ENCODE results near the gene SYMPK. TPM values are rescaled to one million over a fixed set of nuclear protein-coding genes. Genes with fewer than 3 reads are reported as not detected.
A peak's percentile ranks its signal among the peaks of the same experiment; 100 is the strongest.

The SYMPK gene
- total and polyA plus RNA-seq, 2 experiments from 2014 or later: 33.4 to 41.6 TPM

DNA sequence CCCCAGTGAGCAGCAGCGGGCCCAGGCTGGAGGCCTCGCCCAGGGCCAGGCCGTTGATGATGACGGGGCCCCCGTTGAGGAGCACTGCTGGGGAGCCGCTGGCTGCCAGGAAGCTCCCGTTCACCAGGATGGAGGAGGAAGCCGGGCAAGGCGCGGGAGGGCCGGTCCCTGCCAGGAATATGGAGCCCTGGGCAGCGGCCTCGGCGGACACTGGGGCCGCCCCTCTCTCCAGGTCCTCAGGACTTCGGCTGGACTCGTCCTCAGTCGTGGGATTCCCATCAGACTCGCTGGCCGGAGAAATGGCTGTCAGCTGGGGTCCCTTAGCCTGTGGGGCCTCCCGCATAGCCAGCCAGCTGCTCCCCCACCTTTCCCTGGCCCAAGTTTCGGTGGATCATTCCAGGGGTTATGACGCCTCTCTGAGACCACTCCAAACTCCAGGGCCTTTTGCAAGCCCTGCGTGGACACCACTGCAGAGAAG is 96.0 kb downstream of the SYMPK start:
- Histone ChIP-seq H3K27ac (peak overlapping the region; percentile 97), H3K9me2 (replicated peaks; ENCODE audit: insufficient read depth) (no peaks in the 10 kb centered on the region), H3K4me3 (peak overlapping the region; percentile 65), H3K36me3 (replicated peaks; ENCODE audit: insufficient read depth, low read depth) (no peaks in the 10 kb centered on the region), H3K4me1 (ENCODE audit: insufficient read depth) (peaks cover 37% of the 10 kb centered on the region), H3K4me2 (peak overlapping the region; percentile 96), H3K27me3 (no peaks in the 10 kb centered on the region), H2AFZ (peak overlapping the region; percentile 23), H3K79me2 (peaks cover 34% of the 10 kb centered on the region), H3K9me3 (ENCODE audit: low read depth) (no peaks in the 10 kb centered on the region), H4K20me1 (ENCODE audit: insufficient read depth, poor library complexity, severe bottlenecking) (no peaks in the 10 kb centered on the region)
- DNase-seq (ENCODE audit: low spot score): no peak
- no peak for TF ChIP-seq EZH2phosphoT487 (IDR thresholded peaks at IDR 0.05; ENCODE audit: low read depth, severe bottlenecking, unreplicated experiment)
- TF ChIP-seq, protein P1, sequence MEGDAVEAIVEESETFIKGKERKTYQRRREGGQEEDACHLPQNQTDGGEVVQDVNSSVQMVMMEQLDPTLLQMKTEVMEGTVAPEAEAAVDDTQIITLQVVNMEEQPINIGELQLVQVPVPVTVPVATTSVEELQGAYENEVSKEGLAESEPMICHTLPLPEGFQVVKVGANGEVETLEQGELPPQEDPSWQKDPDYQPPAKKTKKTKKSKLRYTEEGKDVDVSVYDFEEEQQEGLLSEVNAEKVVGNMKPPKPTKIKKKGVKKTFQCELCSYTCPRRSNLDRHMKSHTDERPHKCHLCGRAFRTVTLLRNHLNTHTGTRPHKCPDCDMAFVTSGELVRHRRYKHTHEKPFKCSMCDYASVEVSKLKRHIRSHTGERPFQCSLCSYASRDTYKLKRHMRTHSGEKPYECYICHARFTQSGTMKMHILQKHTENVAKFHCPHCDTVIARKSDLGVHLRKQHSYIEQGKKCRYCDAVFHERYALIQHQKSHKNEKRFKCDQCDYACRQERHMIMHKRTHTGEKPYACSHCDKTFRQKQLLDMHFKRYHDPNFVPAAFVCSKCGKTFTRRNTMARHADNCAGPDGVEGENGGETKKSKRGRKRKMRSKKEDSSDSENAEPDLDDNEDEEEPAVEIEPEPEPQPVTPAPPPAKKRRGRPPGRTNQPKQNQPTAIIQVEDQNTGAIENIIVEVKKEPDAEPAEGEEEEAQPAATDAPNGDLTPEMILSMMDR (IDR thresholded peaks at IDR 0.05; ENCODE audit: poor library complexity): no peak
- TF ChIP-seq EZH2 (IDR thresholded peaks at IDR 0.05; ENCODE audit: borderline replicate concordance): no peak
- 39% methylated on average over 22 of the region's 24 CpGs for WGBS (ENCODE audit: low lambda C conversion rate, missing lambda C conversion rate)

DNA sequence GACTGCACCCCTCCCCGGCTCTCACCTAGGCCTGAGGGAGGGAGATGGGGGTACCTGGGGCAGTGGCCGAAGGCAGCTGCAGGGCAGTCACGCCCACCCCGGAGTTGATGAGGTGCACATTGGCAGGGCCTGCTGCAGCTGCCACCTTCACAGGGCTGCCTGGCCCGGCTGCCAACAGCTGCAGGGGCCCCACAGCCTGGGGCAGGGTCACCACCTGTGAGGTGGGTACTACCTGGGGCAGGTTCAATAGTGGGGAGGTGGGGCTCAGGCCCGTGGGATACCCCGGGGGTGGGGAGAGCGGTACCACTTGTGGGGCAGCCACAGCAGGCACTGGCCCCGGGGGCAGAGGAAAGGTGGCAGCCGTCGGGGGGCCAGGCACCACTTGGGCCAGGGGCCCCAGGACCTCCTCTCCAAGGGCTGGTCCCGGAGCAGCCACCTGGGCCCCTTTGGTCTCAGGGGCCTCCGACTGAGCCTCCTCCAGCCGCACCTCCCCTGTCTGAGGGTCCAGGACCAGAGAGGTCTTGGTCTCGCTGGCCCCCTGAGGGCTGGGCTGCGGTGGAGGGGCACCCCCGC is 96.6 kb downstream of the SYMPK start:
- H3K27ac ChIP-seq: peak overlapping the region; percentile 97
- DNase-seq (ENCODE audit: low spot score): no peak
- H3K4me2 ChIP-seq: peak overlapping the region; percentile 96
- H3K4me3 ChIP-seq: no peak overlapping the region
- peaks cover 34% of the 10 kb centered on the region for H3K79me2 ChIP-seq
- no peak overlapping the region for H2AFZ ChIP-seq
- no peaks in the 10 kb centered on the region for H4K20me1 ChIP-seq (ENCODE audit: insufficient read depth, poor library complexity, severe bottlenecking)
- H3K9me3 ChIP-seq (ENCODE audit: low read depth): no peaks in the 10 kb centered on the region
- H3K27me3 ChIP-seq: no peaks in the 10 kb centered on the region
- no peaks in the 10 kb centered on the region for H3K36me3 ChIP-seq (replicated peaks; ENCODE audit: insufficient read depth, low read depth)
- WGBS (ENCODE audit: low lambda C conversion rate, missing lambda C conversion rate): 85% methylated on average over 11 of the region's 17 CpGs
- peaks cover 37% of the 10 kb centered on the region for H3K4me1 ChIP-seq (ENCODE audit: insufficient read depth)
- H3K9me2 ChIP-seq (replicated peaks; ENCODE audit: insufficient read depth): no peaks in the 10 kb centered on the region
- no peak for TF ChIP-seq EZH2 (IDR thresholded peaks at IDR 0.05; ENCODE audit: borderline replicate concordance)

DNA sequence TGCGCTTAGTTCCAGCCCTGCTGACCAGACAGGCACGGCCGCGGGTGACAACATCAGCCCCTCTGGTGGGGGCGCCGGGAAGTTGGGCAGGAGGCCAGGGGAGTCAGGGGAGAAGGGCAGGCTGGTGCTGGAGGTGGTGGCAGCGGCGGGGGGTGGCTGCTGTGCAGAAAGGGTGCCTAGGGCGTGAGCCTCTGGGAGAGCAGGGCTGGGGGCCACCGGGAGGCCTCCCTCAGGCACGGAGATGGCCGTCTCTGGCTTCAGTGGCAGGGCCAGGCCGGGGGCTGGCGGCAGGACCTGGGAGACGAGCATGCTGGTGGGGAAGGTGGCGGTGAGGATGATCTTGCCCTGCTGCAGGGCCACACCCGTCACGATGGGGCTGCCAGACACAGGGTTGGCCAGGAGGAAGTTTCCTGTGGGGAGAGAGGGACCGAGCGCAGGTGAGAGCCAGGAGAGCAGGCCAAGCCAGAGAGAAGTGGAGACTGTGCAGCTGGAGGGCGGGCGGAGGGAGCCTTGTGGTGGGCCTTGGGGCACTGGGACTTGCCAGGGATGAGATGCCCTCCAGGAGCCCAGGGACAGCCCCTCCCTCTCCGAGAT is 97.1 kb downstream of the SYMPK start:
- Histone ChIP-seq H3K36me3 (replicated peaks; ENCODE audit: insufficient read depth, low read depth) (no peaks in the 10 kb centered on the region), H3K9me2 (replicated peaks; ENCODE audit: insufficient read depth) (no peaks in the 10 kb centered on the region), H4K20me1 (ENCODE audit: insufficient read depth, poor library complexity, severe bottlenecking) (no peaks in the 10 kb centered on the region), H3K79me2 (peaks cover 34% of the 10 kb centered on the region), H3K9me3 (ENCODE audit: low read depth) (no peaks in the 10 kb centered on the region), H3K4me2 (no peak overlapping the region), H2AFZ (no peak overlapping the region), H3K27me3 (no peaks in the 10 kb centered on the region), H3K4me1 (ENCODE audit: insufficient read depth) (peaks cover 35% of the 10 kb centered on the region), H3K4me3 (no peak overlapping the region), H3K27ac (peak overlapping the region; percentile 97)
- TF ChIP-seq EZH2phosphoT487 (IDR thresholded peaks at IDR 0.05; ENCODE audit: low read depth, severe bottlenecking, unreplicated experiment) (no peak), EZH2 (IDR thresholded peaks at IDR 0.05; ENCODE audit: borderline replicate concordance) (no peak)
- TF ChIP-seq, protein P1 (IDR thresholded peaks at IDR 0.05; ENCODE audit: poor library complexity): no peak
- WGBS (ENCODE audit: low lambda C conversion rate, missing lambda C conversion rate): 85% methylated on average over 17 of the region's 23 CpGs
- DNase-seq (ENCODE audit: low spot score): no peak

Other genes with a start within 250 kb of the SYMPK start
- 9.1 and 13.9 TPM in 2 replicates for gene EML2, start 223.8 kb downstream of the SYMPK start, total RNA-seq
- gene EML2, start 223.8 kb downstream of the SYMPK start, polyA plus RNA-seq: 17.0 and 20.6 TPM in 2 replicates
- 1.8 and 2.7 TPM in 2 replicates for gene GIPR, start 194.9 kb downstream of the SYMPK start, total RNA-seq
- gene GIPR, start 194.9 kb downstream of the SYMPK start, polyA plus RNA-seq: 5.6 and 6.7 TPM in 2 replicates
- gene SNRPD2, start 171.2 kb downstream of the SYMPK start, total RNA-seq: 149 and 165 TPM in 2 replicates
- 478 and 513 TPM in 2 replicates for gene SNRPD2, start 171.2 kb downstream of the SYMPK start, polyA plus RNA-seq
- gene QPCTL, start 170.5 kb downstream of the SYMPK start, total RNA-seq: 7.5 and 10.3 TPM in 2 replicates
- 6.8 and 11.0 TPM in 2 replicates for gene QPCTL, start 170.5 kb downstream of the SYMPK start, polyA plus RNA-seq
- gene FBXO46, start 132.3 kb downstream of the SYMPK start, total RNA-seq: 4.6 and 7.5 TPM in 2 replicates
- 13.3 and 14.8 TPM in 2 replicates for gene FBXO46, start 132.3 kb downstream of the SYMPK start, polyA plus RNA-seq
- not detected in 2 replicates for gene MEIOSIN, start 129.7 kb downstream of the SYMPK start, total RNA-seq
- not detected in 2 replicates for gene MEIOSIN, start 129.7 kb downstream of the SYMPK start, polyA plus RNA-seq
- 12.1 and 17.0 TPM in 2 replicates for gene SIX5, start 93.9 kb downstream of the SYMPK start, total RNA-seq
- 12.6 and 15.6 TPM in 2 replicates for gene SIX5, start 93.9 kb downstream of the SYMPK start, polyA plus RNA-seq
- gene DMPK, start 80.7 kb downstream of the SYMPK start, total RNA-seq: 25.2 and 71.4 TPM in 2 replicates
- 46.0 and 60.7 TPM in 2 replicates for gene DMPK, start 80.7 kb downstream of the SYMPK start, polyA plus RNA-seq
- 18.3 and 23.7 TPM in 2 replicates for gene DMWD, start 70.3 kb downstream of the SYMPK start, total RNA-seq
- gene DMWD, start 70.3 kb downstream of the SYMPK start, polyA plus RNA-seq: 70.1 and 95.8 TPM in 2 replicates
- 0.12 TPM in 1 of 2 replicates, not detected in the other for gene RSPH6A, start 47.8 kb downstream of the SYMPK start, total RNA-seq
- not detected in 2 replicates for gene RSPH6A, start 47.8 kb downstream of the SYMPK start, polyA plus RNA-seq
- 14.5 and 14.6 TPM in 2 replicates for gene FOXA3, start 1.2 kb upstream of the SYMPK start, total RNA-seq
- gene FOXA3, start 1.2 kb upstream of the SYMPK start, polyA plus RNA-seq: 16.7 and 18.6 TPM in 2 replicates
- 23.8 and 25.2 TPM in 2 replicates for gene IRF2BP1, start 23.0 kb upstream of the SYMPK start, total RNA-seq
- 11.5 and 15.8 TPM in 2 replicates for gene IRF2BP1, start 23.0 kb upstream of the SYMPK start, polyA plus RNA-seq
- 2.4 and 3.5 TPM in 2 replicates for gene MYPOP, start 39.5 kb upstream of the SYMPK start, total RNA-seq
- gene MYPOP, start 39.5 kb upstream of the SYMPK start, polyA plus RNA-seq: 2.5 and 3.1 TPM in 2 replicates
- gene NANOS2, start 51.6 kb upstream of the SYMPK start, total RNA-seq: not detected in 2 replicates
- not detected in 2 replicates for gene NANOS2, start 51.6 kb upstream of the SYMPK start, polyA plus RNA-seq
- gene NOVA2, start 110.7 kb upstream of the SYMPK start, total RNA-seq: 0.12 TPM in 1 of 2 replicates, not detected in the other
- 0.08 and 0.16 TPM in 2 replicates for gene NOVA2, start 110.7 kb upstream of the SYMPK start, polyA plus RNA-seq
- gene CCDC61, start 132.3 kb upstream of the SYMPK start, total RNA-seq: 3.6 and 4.5 TPM in 2 replicates
- gene CCDC61, start 132.3 kb upstream of the SYMPK start, polyA plus RNA-seq: 7.3 and 9.8 TPM in 2 replicates
- gene PGLYRP1, start 159.9 kb upstream of the SYMPK start, total RNA-seq: not detected in 2 replicates
- gene PGLYRP1, start 159.9 kb upstream of the SYMPK start, polyA plus RNA-seq: not detected in 2 replicates
- 1.1 and 1.8 TPM in 2 replicates for gene IGFL4, start 177.9 kb upstream of the SYMPK start, total RNA-seq
- 0.41 and 0.83 TPM in 2 replicates for gene IGFL4, start 177.9 kb upstream of the SYMPK start, polyA plus RNA-seq

Measured in hepatocyte (in vitro differentiated cells).